H9 (cell line): Measurements from ENCODE around the gene KRT35. TPM values are rescaled to one million over a fixed set of nuclear protein-coding genes. Genes with fewer than 3 reads are reported as not detected.

Experiments
- DNase-seq: peaks from one replicate; pipeline ENCODE4 v3.0.0-alpha.2; 2017
- H2AFZ ChIP-seq: one replicate; pipeline ENCODE4 v1.6.1; 2013; ENCODE audit warnings: mild to moderate bottlenecking, low read length, control low read depth, moderate library complexity
- H2AK5ac ChIP-seq: 2 replicates; pipeline ENCODE4 v1.6.1; 2013; ENCODE audit warnings: low read length, control low read depth, mixed read lengths; ENCODE audit not compliant: insufficient read length
- H2BK120ac ChIP-seq: one replicate; pipeline ENCODE4 v1.6.1; 2013; ENCODE audit warnings: low read depth, mild to moderate bottlenecking, low read length, control low read depth, inconsistent platforms; ENCODE audit not compliant: poor library complexity, severe bottlenecking
- H2BK12ac ChIP-seq: 2 replicates; pipeline ENCODE4 v1.6.1; 2013; ENCODE audit warnings: low read length, control low read depth, mixed read lengths, low read depth; ENCODE audit not compliant: insufficient read length
- H2BK15ac ChIP-seq: 2 replicates; pipeline ENCODE4 v1.6.1; 2013; ENCODE audit warnings: low read depth, low read length, control low read depth
- H2BK20ac ChIP-seq: one replicate; pipeline ENCODE4 v1.6.1; 2013; ENCODE audit warnings: low read depth, mild to moderate bottlenecking, low read length, control low read depth, inconsistent platforms; ENCODE audit not compliant: poor library complexity, severe bottlenecking
- H2BK5ac ChIP-seq: 2 replicates; pipeline ENCODE4 v1.6.1; 2013; ENCODE audit warnings: low read length, control low read depth, mixed read lengths; ENCODE audit not compliant: insufficient read length
- H3K14ac ChIP-seq: 2 replicates; pipeline ENCODE4 v1.6.1; 2013; ENCODE audit warnings: low read length, control low read depth; ENCODE audit not compliant: insufficient read depth
- H3K18ac ChIP-seq: 2 replicates; pipeline ENCODE4 v1.6.1; 2013; ENCODE audit warnings: low read depth, mild to moderate bottlenecking, mixed read lengths, low read length, control low read depth; ENCODE audit not compliant: insufficient read length
- H3K23ac ChIP-seq: 2 replicates; pipeline ENCODE4 v1.6.1; 2013; ENCODE audit warnings: low read length, control low read depth, mixed read lengths, low read depth; ENCODE audit not compliant: insufficient read length
- H3K23me2 ChIP-seq: 2 replicates; pipeline ENCODE4 v1.6.1; 2013; ENCODE audit warnings: low read depth, mild to moderate bottlenecking, mixed read lengths, low read length, control low read depth; ENCODE audit not compliant: insufficient read length, poor library complexity, severe bottlenecking
- H3K27ac ChIP-seq: 2 replicates; pipeline ENCODE4 v1.5.1; 2013; ENCODE audit warnings: low read length, control low read depth, mixed read lengths, low read depth; ENCODE audit not compliant: insufficient read length
- H3K27me3 ChIP-seq: 2 replicates; pipeline ENCODE4 v1.6.1; 2013; ENCODE audit warnings: low read length, control low read depth, inconsistent platforms; ENCODE audit not compliant: insufficient read depth
- H3K4ac ChIP-seq: 2 replicates; pipeline ENCODE4 v1.6.1; 2013; ENCODE audit warnings: low read depth, mild to moderate bottlenecking, control low read depth, inconsistent platforms, low read length, moderate library complexity
- H3K4me1 ChIP-seq: 2 replicates; pipeline ENCODE4 v1.6.1; 2013; ENCODE audit warnings: low read length, control low read depth, inconsistent platforms; ENCODE audit not compliant: insufficient read depth
- H3K4me2 ChIP-seq: 2 replicates; pipeline ENCODE4 v1.6.1; 2013; ENCODE audit warnings: low read length, control low read depth, mixed read lengths; ENCODE audit not compliant: insufficient read length, insufficient read depth
- H3K56ac ChIP-seq: 2 replicates; pipeline ENCODE4 v1.6.1; 2013; ENCODE audit warnings: low read depth, mild to moderate bottlenecking, mixed read lengths, low read length, control low read depth; ENCODE audit not compliant: insufficient read length
- H3K79me1 ChIP-seq: 2 replicates; pipeline ENCODE4 v1.6.1; 2013; ENCODE audit warnings: low read depth, mild to moderate bottlenecking, moderate library complexity, low read length, control low read depth, inconsistent platforms; ENCODE audit not compliant: insufficient read depth, poor library complexity, severe bottlenecking
- H3K79me2 ChIP-seq: 2 replicates; pipeline ENCODE4 v1.6.1; 2013; ENCODE audit warnings: low read length, control low read depth, inconsistent platforms; ENCODE audit not compliant: insufficient read depth
- H3K9ac ChIP-seq: 2 replicates; pipeline ENCODE4 v1.6.1; 2013; ENCODE audit warnings: low read length, control low read depth, mixed read lengths; ENCODE audit not compliant: insufficient read length; ENCODE audit errors: extremely low read depth
- H3K9me3 ChIP-seq: one replicate; pipeline ENCODE4 v1.6.1; 2013; ENCODE audit warnings: low read depth, low read length, inconsistent platforms; ENCODE audit not compliant: control insufficient read depth
- H3T11ph ChIP-seq: one replicate; pipeline ENCODE4 v1.6.1; 2013; ENCODE audit warnings: mild to moderate bottlenecking, low read length, control low read depth, inconsistent platforms
- H4K20me1 ChIP-seq: one replicate; pipeline ENCODE4 v1.6.1; 2013; ENCODE audit not compliant: control insufficient read depth, insufficient read length, insufficient read depth
- H4K5ac ChIP-seq: 2 replicates; pipeline ENCODE4 v1.6.1; 2013; ENCODE audit warnings: low read depth, mild to moderate bottlenecking, mixed read lengths, low read length, control low read depth; ENCODE audit not compliant: insufficient read length
- H4K8ac ChIP-seq: replicated peaks from 2 replicates; pipeline ENCODE4 v1.6.1; 2013; ENCODE audit warnings: low read length, control low read depth, mixed read lengths, low read depth; ENCODE audit not compliant: insufficient read length
- H4K91ac ChIP-seq: 2 replicates; pipeline ENCODE4 v1.6.1; 2013; ENCODE audit warnings: low read depth, mild to moderate bottlenecking, moderate library complexity, mixed read lengths, low read length, control low read depth; ENCODE audit not compliant: insufficient read length
- H3K27ac Mint-ChIP-seq, 3 experiments: 2 replicates in 2 of 3; 3 replicates in 1 of 3; pipeline ENCODE4 v1.8.0; 2020 to 2021; ENCODE audit warnings: mixed read lengths in 3 of 3, mild to moderate bottlenecking in 1 of 3, moderate library complexity in 1 of 3
- H3K27me3 Mint-ChIP-seq: 2 replicates; pipeline ENCODE4 v1.8.0; 2021; ENCODE audit warnings: low read depth, mild to moderate bottlenecking, moderate library complexity, mixed read lengths
- H3K36me3 Mint-ChIP-seq, 3 experiments: 2 replicates in 2 of 3; 3 replicates in 1 of 3; pipeline ENCODE4 v1.8.0; 2020 to 2021; ENCODE audit warnings: low read depth in 3 of 3, mixed read lengths in 3 of 3; ENCODE audit not compliant: insufficient read depth in 1 of 3
- H3K4me1 Mint-ChIP-seq, 2 experiments: 2 replicates each; pipeline ENCODE4 v1.8.0; 2020; ENCODE audit warnings: mixed read lengths in 2 of 2
- H3K4me3 Mint-ChIP-seq, 2 experiments: 2 replicates in 1 of 2; 3 replicates in 1 of 2; pipeline ENCODE4 v1.8.0; 2020 to 2021; ENCODE audit warnings: mild to moderate bottlenecking in 2 of 2, mixed read lengths in 2 of 2, moderate library complexity in 1 of 2
- H3K9me3 Mint-ChIP-seq, 2 experiments: 2 replicates in 1 of 2; 3 replicates in 1 of 2; pipeline ENCODE4 v1.8.0; 2020; ENCODE audit warnings: mild to moderate bottlenecking in 2 of 2, mixed read lengths in 2 of 2, moderate library complexity in 1 of 2
- WGBS: extraction: QIAGEN DNeasy Blood & Tissue Kit; methylation state at CpG from one replicate; pipeline ENCODE4 v1.1.7; 2013; ENCODE audit warnings: missing lambda C conversion rate, low lambda C conversion rate, mixed read lengths; ENCODE audit not compliant: insufficient read length; ENCODE audit errors: extremely low coverage; 5-methylcytosine and 5-hydroxymethylcytosine counted together
- total RNA-seq: library from RNA; stranded (reverse); gene quantifications from 2 replicates; pipeline ENCODE4 v1.2.1, GENCODE V29; 2021
- TF ChIP-seq, protein P1 (sequence below): fragments of 200-600 bp; sonication (generic); conservative IDR thresholded peaks from 3 replicates; pipeline ENCODE4 v1.8.0; 2021; ENCODE audit warnings: antibody characterized with exemption, mild to moderate bottlenecking

The KRT35 gene
- total RNA-seq, 1 experiment from 2014 or later: not detected

DNA sequence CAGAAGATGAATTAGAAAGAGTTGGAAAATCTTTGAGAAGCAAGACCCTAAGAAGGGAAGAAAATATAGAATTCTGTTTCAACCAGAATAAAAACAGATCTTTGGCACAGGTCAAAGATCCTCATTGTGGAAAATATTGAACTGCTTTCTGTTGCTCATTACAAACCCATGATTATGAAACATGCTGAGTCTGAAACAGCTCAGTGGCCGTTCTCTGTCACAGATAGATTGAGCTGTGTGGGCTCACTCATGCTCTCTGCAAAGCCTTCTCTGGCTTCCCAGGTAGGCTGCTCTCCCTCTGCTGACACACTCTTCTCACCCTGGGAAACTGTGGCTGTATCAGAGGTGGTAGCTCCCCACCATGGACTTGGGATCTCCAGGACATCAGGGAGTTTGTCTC lies 36.8 kb downstream of the KRT35 start:
- H2BK20ac ChIP-seq: no peak overlapping the region
- Mint-ChIP-seq H3K4me3 (no peak overlapping the region; a peak in 1 of 5 replicates), H3K4me1 (peaks cover 6% of the 10 kb centered on the region in 2 experiments), H3K9me3 (no peaks in the 10 kb centered on the region; a peak in 1 of 5 replicates), H3K27me3 (peaks cover 25% of the 10 kb centered on the region), H3K27ac (no peak overlapping the region; a peak in 3 of 7 replicates), H3K36me3 (no peaks in the 10 kb centered on the region; a peak in 1 of 7 replicates)
- no peaks in the 10 kb centered on the region for H3K79me2 ChIP-seq
- no peak overlapping the region for H4K8ac ChIP-seq
- no peak overlapping the region for H2BK12ac ChIP-seq
- no peaks in the 10 kb centered on the region for H4K20me1 ChIP-seq
- H2AK5ac ChIP-seq: no peak overlapping the region
- no peaks in the 10 kb centered on the region for H3K9me3 ChIP-seq
- TF ChIP-seq, protein P1, sequence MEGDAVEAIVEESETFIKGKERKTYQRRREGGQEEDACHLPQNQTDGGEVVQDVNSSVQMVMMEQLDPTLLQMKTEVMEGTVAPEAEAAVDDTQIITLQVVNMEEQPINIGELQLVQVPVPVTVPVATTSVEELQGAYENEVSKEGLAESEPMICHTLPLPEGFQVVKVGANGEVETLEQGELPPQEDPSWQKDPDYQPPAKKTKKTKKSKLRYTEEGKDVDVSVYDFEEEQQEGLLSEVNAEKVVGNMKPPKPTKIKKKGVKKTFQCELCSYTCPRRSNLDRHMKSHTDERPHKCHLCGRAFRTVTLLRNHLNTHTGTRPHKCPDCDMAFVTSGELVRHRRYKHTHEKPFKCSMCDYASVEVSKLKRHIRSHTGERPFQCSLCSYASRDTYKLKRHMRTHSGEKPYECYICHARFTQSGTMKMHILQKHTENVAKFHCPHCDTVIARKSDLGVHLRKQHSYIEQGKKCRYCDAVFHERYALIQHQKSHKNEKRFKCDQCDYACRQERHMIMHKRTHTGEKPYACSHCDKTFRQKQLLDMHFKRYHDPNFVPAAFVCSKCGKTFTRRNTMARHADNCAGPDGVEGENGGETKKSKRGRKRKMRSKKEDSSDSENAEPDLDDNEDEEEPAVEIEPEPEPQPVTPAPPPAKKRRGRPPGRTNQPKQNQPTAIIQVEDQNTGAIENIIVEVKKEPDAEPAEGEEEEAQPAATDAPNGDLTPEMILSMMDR: no peak
- no peak overlapping the region for H3K4me2 ChIP-seq
- H3K23me2 ChIP-seq: no peaks in the 10 kb centered on the region
- no peaks in the 10 kb centered on the region for H3K27me3 ChIP-seq
- no peak overlapping the region for H3K4ac ChIP-seq
- H3K27ac ChIP-seq: no peak overlapping the region
- WGBS: no CpG with 5 or more reads among the region's 1 CpG
- no peak overlapping the region for H2BK15ac ChIP-seq
- H3K9ac ChIP-seq: no peak overlapping the region
- no peaks in the 10 kb centered on the region for H3K4me1 ChIP-seq
- no peaks in the 10 kb centered on the region for H3K79me1 ChIP-seq
- no peak for DNase-seq
- H2AFZ ChIP-seq: no peak overlapping the region
- no peak overlapping the region for H2BK5ac ChIP-seq
- no peak overlapping the region for H3K23ac ChIP-seq
- no peak overlapping the region for H3K14ac ChIP-seq
- H3K56ac ChIP-seq: no peak overlapping the region
- no peak overlapping the region for H4K91ac ChIP-seq
- no peak overlapping the region for H3T11ph ChIP-seq
- no peak overlapping the region for H3K18ac ChIP-seq
- no peak overlapping the region for H4K5ac ChIP-seq
- no peak overlapping the region for H2BK120ac ChIP-seq
